Endothelial cell (in vitro differentiated cells): ENCODE measurements around the gene CCDC85B. TPM values are rescaled to one million over a fixed set of nuclear protein-coding genes. Genes with fewer than 3 reads are reported as not detected.
A peak's percentile ranks its signal among the peaks of the same experiment; 100 is the strongest.

ENCODE experiments used
- DNase-seq: peaks from one replicate; pipeline ENCODE4 v3.0.0; 2021; ENCODE audit warnings: low spot score
- H3K27ac Mint-ChIP-seq: one replicate; pipeline ENCODE4 v1.8.0; 2021; ENCODE audit warnings: mixed read lengths, inconsistent platforms; ENCODE audit not compliant: unreplicated experiment
- H3K27me3 Mint-ChIP-seq: one replicate; pipeline ENCODE4 v1.8.0; 2021; ENCODE audit warnings: mild to moderate bottlenecking, moderate library complexity, mixed read lengths, inconsistent platforms; ENCODE audit not compliant: unreplicated experiment
- H3K36me3 Mint-ChIP-seq: one replicate; pipeline ENCODE4 v1.8.0; 2021; ENCODE audit warnings: mild to moderate bottlenecking, low read depth, mixed read lengths, inconsistent platforms; ENCODE audit not compliant: unreplicated experiment
- H3K4me1 Mint-ChIP-seq: one replicate; pipeline ENCODE4 v1.8.0; 2021; ENCODE audit warnings: mild to moderate bottlenecking, mixed read lengths, inconsistent platforms; ENCODE audit not compliant: unreplicated experiment
- H3K4me3 Mint-ChIP-seq: one replicate; pipeline ENCODE4 v1.8.0; 2021; ENCODE audit warnings: mild to moderate bottlenecking, mixed read lengths, inconsistent platforms; ENCODE audit not compliant: unreplicated experiment
- H3K9me3 Mint-ChIP-seq: one replicate; pipeline ENCODE4 v1.8.0; 2021; ENCODE audit warnings: mixed read lengths, inconsistent platforms; ENCODE audit not compliant: unreplicated experiment
- CTCF ChIP-seq: fragments of 200-600 bp; sonication (generic); IDR thresholded peaks from one replicate; pipeline ENCODE4 v1.5.0; 2021; ENCODE audit warnings: antibody characterized with exemption; ENCODE audit not compliant: unreplicated experiment
- total RNA-seq: library from RNA; stranded (reverse); fragmentation: NEBNext Ultra II Directional; extraction: Animal tissue kit (Norgen Biotek cat#: 25700); gene quantifications from one replicate; pipeline ENCODE4 v1.2.1, GENCODE V29; 2021; ENCODE audit not compliant: unreplicated experiment

CCDC85B gene
- total RNA-seq, 1 donor from 2014 or later = 90.7 TPM

DNA sequence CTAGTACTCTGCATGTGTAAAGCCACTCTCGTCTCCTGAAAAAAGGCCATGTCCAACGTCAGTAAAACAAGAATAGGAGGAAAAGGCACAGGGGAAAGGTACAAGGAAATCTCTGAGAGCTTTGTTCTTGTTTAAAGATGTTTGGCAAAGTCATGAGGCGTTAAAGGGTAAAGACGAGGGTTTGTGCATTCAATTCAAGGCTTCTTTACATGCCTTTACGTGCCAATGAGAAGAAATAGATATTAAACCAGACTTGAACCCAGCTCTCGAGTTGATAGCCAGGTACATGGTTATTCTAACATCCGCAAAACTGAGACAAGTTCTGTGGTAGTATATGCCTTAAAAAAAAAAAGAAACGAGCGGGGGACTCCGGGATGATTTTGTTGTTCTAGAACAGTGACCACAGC lies 31.8 kb upstream of the CCDC85B start:
- TF ChIP-seq CTCF = no peak
- Mint-ChIP-seq H3K27ac (peak overlapping the region; percentile 97), H3K9me3 (no peaks in the 10 kb centered on the region), H3K4me1 (peaks cover 52% of the 10 kb centered on the region), H3K27me3 (peaks cover 38% of the 10 kb centered on the region), H3K4me3 (peak overlapping the region; percentile 92), H3K36me3 (peaks cover 44% of the 10 kb centered on the region)
- DNase-seq = no peak

DNA sequence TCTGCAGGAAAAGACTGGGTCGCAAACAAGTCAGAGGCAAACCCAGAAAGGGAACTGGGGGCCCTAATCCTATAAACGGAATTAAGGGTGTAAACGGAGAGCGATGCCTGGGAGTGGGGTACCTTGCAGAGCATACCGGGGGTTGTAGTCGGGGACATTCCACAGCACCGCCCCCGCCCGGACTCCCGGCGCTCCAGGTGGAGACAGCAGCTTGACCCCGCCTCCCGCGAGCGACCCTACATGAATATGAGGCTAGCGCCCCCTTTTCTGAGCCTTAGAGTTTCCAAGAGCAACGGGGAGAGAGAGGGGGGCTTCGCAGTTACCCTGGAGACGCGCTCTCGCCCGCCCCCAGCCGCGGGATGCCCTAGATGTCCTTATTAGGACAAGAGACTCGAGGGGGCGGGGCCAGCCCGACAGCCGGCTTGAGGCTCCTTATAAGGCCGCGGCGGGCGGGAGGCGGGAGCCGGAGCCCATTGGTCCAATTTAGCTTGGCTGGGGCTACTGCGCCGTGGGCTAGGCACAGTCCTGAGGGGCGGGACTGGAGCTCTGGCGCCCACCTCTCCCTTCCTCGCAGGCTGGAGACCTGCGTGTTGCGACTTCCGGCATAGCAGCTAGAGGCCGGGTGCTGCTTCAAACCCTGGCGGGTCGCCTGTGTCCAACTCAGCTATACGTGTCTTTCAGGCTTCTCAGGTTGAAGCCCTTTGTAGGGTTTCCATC lies 31.2 kb upstream of the CCDC85B start:
- peaks cover 42% of the 10 kb centered on the region for H3K36me3 Mint-ChIP-seq

DNA sequence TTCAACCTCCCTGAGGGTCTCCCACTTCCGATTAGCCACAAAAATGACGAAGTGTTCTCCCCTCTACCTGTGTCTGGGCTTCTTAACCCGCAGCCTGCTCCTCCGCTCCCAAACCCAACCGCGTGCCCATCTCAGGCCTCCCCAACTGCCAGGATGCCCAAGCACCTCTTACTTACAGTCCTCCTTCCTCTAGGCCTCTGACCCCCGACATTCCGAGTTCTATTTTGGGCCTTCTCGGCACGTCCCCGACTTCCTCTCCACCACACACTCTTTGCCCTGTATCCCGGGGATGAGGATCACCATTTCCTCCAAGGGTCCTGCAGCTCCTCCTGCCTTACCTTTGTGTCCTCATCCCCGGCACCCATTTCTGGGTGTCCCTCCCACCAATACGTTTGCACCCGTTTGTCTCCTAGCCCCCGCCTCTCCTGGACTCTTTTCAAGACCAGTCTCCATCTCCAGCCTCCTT lies 30.6 kb upstream of the CCDC85B start:
- peaks cover 36% of the 10 kb centered on the region for H3K36me3 Mint-ChIP-seq
- H3K27ac Mint-ChIP-seq = peak overlapping the region; percentile 99
- H3K4me1 Mint-ChIP-seq = peaks cover 42% of the 10 kb centered on the region
- peaks cover 34% of the 10 kb centered on the region for H3K27me3 Mint-ChIP-seq
- TF ChIP-seq CTCF = no peak
- H3K9me3 Mint-ChIP-seq = no peaks in the 10 kb centered on the region
- peak overlapping the region; percentile 96 for H3K4me3 Mint-ChIP-seq
- DNase-seq = peak; percentile 45

More for the DNA sequence above, 31.2 kb upstream of the CCDC85B start:
- H3K27ac Mint-ChIP-seq = peak overlapping the region; percentile 99
- peak overlapping the region; percentile 96 for H3K4me3 Mint-ChIP-seq
- H3K27me3 Mint-ChIP-seq = peaks cover 36% of the 10 kb centered on the region
- H3K9me3 Mint-ChIP-seq = no peaks in the 10 kb centered on the region
- peak; percentile 98 for DNase-seq
- H3K4me1 Mint-ChIP-seq = peaks cover 47% of the 10 kb centered on the region
- peak; percentile 32 for TF ChIP-seq CTCF

DNA sequence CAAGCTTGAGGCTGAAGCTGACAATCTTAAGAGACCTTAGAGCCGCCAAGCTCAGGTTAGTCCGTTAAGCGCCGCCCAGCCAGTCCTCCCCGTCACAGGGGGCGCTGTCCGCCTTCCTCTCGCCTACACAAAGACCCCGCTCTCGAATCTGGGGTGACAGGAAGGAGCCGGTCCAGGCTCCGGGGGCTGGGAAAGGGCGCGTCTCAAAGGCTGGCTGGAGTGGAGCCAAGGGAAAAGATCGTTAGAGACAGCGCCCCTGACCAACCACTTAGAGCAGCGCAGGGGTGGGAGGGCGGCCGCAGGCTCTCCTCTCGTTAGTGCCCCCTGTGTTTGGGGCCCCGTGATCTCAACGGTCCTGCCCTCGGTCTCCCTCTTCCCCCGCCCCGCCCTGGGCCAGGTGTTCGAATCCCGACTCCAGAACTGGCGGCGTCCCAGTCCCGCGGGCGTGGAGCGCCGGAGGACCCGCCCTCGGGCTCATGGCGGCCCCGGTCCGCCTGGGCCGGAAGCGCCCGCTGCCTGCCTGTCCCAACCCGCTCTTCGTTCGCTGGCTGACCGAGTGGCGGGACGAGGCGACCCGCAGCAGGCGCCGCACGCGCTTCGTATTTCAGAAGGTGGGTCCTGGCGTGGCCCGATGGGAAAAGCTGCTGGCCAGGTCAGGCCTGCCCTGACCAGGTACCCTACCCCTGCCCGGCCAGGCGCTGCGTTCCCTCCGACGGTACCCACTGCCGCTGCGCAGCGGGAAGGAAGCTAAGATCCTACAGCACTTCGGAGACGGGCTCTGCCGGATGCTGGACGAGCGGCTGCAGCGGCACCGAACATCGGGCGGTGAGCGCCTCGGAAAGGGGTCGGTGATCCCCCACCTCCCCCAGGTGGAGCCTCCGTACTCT lies 30.0 kb upstream of the CCDC85B start, which contains the start of gene MUS81:
MUS81 (plus strand) TSS at position 156 of the 887 bp plus-strand sequence; CDS start at position 477, 321 bp downstream.
- peaks cover 40% of the 10 kb centered on the region for H3K4me1 Mint-ChIP-seq
- peak within 1 kb of the TSS; percentile 99 for H3K27ac Mint-ChIP-seq
- DNase-seq = peak; percentile 97
- peak; percentile 85 for TF ChIP-seq CTCF
- H3K36me3 Mint-ChIP-seq = peaks cover 36% of the 10 kb centered on the region
- peaks cover 31% of the 10 kb centered on the region for H3K27me3 Mint-ChIP-seq
- no peaks in the 10 kb centered on the region for H3K9me3 Mint-ChIP-seq
- peak within 1 kb of the TSS; percentile 96 for H3K4me3 Mint-ChIP-seq

DNA sequence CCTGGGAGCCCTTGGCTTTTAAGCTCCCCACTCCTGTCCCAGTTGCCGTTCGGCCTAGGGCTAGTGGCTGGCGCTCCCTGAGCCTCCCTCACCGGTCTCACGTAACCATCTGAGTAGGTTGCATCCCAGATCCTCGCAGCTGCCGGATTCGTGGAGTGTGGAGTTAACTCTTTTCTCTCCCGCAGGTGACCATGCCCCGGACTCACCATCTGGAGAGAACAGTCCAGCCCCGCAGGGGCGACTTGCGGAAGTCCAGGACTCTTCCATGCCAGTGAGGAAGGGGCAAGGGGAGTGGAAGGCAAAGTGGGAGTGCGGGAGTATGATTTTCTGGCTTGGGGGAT lies 29.3 kb upstream of the CCDC85B start:
- Mint-ChIP-seq H3K36me3 (peaks cover 30% of the 10 kb centered on the region), H3K27me3 (peaks cover 28% of the 10 kb centered on the region), H3K9me3 (no peaks in the 10 kb centered on the region), H3K4me1 (peaks cover 34% of the 10 kb centered on the region), H3K27ac (peak overlapping the region; percentile 94), H3K4me3 (peak overlapping the region; percentile 96)
- TF ChIP-seq CTCF = no peak
- no peak for DNase-seq
